ENCODE data around the gene HARBI1. TPM values are rescaled to one million over a fixed set of nuclear protein-coding genes. Genes with fewer than 3 reads are reported as not detected.

The HARBI1 gene
- total and polyA plus RNA-seq, 2 of the 4 experiments (the other 2 are of a cell fraction): 2.7 to 5.2 TPM

- Histone ChIP-seq H2AK5ac (ENCODE audit: low read depth, low read length) (no peak overlapping the region), H3K4ac (ENCODE audit: low read depth, low read length) (no peak overlapping the region), H3K9me3 (ENCODE audit: control insufficient read depth, insufficient read depth, low read length) (no peaks in the 10 kb centered on the region), H3K23ac (ENCODE audit: low read depth, low read length) (no peak overlapping the region), H3K36me3 (ENCODE audit: control insufficient read depth, insufficient read depth, low read length) (no peaks in the 10 kb centered on the region), H4K5ac (ENCODE audit: low read depth, low read length) (no peak overlapping the region), H3K9me1 (ENCODE audit: insufficient read depth, low read length) (peaks cover 16% of the 10 kb centered on the region), H3K56ac (ENCODE audit: extremely low read depth, insufficient read depth, low read length) (no peak overlapping the region), H2AK9ac (replicated peaks; ENCODE audit: low read depth, low read length, poor library complexity) (no peak overlapping the region), H3K79me1 (ENCODE audit: low read depth in 1 of 2, low read length in 2 of 2) (peaks cover 36 to 76% of the 10 kb centered on the region in 2 experiments), H4K91ac (ENCODE audit: insufficient read depth, low read depth, low read length) (no peak overlapping the region), H2AFZ (replicated peaks; ENCODE audit: low read length, poor library complexity) (no peak overlapping the region), H4K20me1 (ENCODE audit: insufficient read depth, low read length) (peaks cover 37% of the 10 kb centered on the region), H2BK5ac (ENCODE audit: low read depth, low read length, poor library complexity, severe bottlenecking) (no peak overlapping the region), H3K27ac (ENCODE audit: insufficient read depth, low read length) (no peak overlapping the region), H2BK120ac (ENCODE audit: low read depth, low read length) (no peak overlapping the region), H3K4me3 (ENCODE audit: insufficient read depth, low read depth, low read length) (no peak overlapping the region), H3K4me2 (ENCODE audit: low read depth, low read length) (no peak overlapping the region), H4K8ac (ENCODE audit: low read depth in 2 of 2, low read length in 2 of 2) (no peak overlapping the region), H2BK15ac (ENCODE audit: low read depth, low read length) (no peak overlapping the region), H3K18ac (ENCODE audit: low read depth, low read length) (no peak overlapping the region), H3K9ac (ENCODE audit: low read depth, low read length) (no peak overlapping the region), H3K14ac (replicated peaks; ENCODE audit: low read depth, low read length) (no peak overlapping the region), H2BK20ac (ENCODE audit: low read depth, low read length) (no peak overlapping the region), H3K4me1 (ENCODE audit: control insufficient read depth, insufficient read depth, low read length) (peaks cover 8% of the 10 kb centered on the region), H3K27me3 (ENCODE audit: control insufficient read depth, insufficient read depth, low read length) (no peaks in the 10 kb centered on the region)
- ChIA-PET POLR2A (ENCODE audit: unreplicated experiment) (no interaction called here), CTCF (interaction anchor here (0.6 kb wide), 1 partner anchor 30 kb away, joined by 7 read pairs; no protein-coding TSS in a partner anchor)
- BruUV-seq (replicated peaks): no TSS peak
- DNase-seq (peak; percentile 64), ATAC-seq (ENCODE audit: low read depth) (peak; percentile 72)
- intact Hi-C loops (cut with micrococcal nuclease) (no loop called here), dilution Hi-C loops (cut with HindIII; ENCODE audit: low sequenced_read_pairs, unreplicated experiment) (no loop called here), in situ Hi-C loops (cut with MboI; ENCODE audit: low sequenced_read_pairs) (no loop called here)
- WGBS, 2 experiments (ENCODE audit: extremely low coverage in 2 of 2, insufficient read length in 1 of 2): no CpG with 5 or more reads among the region's 1 CpG
- TF ChIP-seq FOS (IDR thresholded peaks at IDR 0.05; ENCODE audit: low read depth, low read length) (peak; percentile 57; the same call in 1 of the 2 replicates), SMC3 (IDR thresholded peaks at IDR 0.05; ENCODE audit: low read depth, low read length) (no peak), NFE2L2 (IDR thresholded peaks at IDR 0.05; ENCODE audit: low read depth, low read length) (no peak), ELK1 (IDR thresholded peaks at IDR 0.05; ENCODE audit: borderline replicate concordance, low read depth, low read length) (no peak), RAD21 (IDR thresholded peaks at IDR 0.05; ENCODE audit: low read length) (no peak), POLR2A (IDR thresholded peaks at IDR 0.05; ENCODE audit: low read depth, low read length) (no peak), BHLHE40 (IDR thresholded peaks at IDR 0.05; ENCODE audit: low read depth, low read length) (no peak), MAFK (IDR thresholded peaks at IDR 0.05; ENCODE audit: low read depth, low read length) (peak; percentile 38; the same call in 1 of the 2 replicates), CHD1 (IDR thresholded peaks at IDR 0.05; ENCODE audit: low read depth, low read length) (no peak), CEBPB (IDR thresholded peaks at IDR 0.05; ENCODE audit: low read depth, low read length) (no peak), USF2 (IDR thresholded peaks at IDR 0.05; ENCODE audit: low read depth, low read length) (no peak), MAZ (IDR thresholded peaks at IDR 0.05; ENCODE audit: borderline replicate concordance, low read depth, low read length) (no peak), RCOR1 (IDR thresholded peaks at IDR 0.05; ENCODE audit: insufficient replicate concordance, low read length) (no peak), RFX5 (IDR thresholded peaks at IDR 0.05; ENCODE audit: low read depth, low read length) (no peak), MXI1 (IDR thresholded peaks at IDR 0.05; ENCODE audit: borderline replicate concordance, low read depth, low read length) (no peak), CTCF (conservative IDR thresholded peaks at IDR 0.05; ENCODE audit: low read depth, low read length) (no peak)
These were observed 52.6 kb downstream of the HARBI1 start for GRCh38 chr11:46564459-46564858.

Measured in IMR-90 (cell line).